ENCODE results near the gene MAPRE2.

Gene MAPRE2

GRCh38 chr18:35189510-35189909 is 148.3 kb downstream of the MAPRE2 start:
- DNase-seq, result no peak

DNA sequence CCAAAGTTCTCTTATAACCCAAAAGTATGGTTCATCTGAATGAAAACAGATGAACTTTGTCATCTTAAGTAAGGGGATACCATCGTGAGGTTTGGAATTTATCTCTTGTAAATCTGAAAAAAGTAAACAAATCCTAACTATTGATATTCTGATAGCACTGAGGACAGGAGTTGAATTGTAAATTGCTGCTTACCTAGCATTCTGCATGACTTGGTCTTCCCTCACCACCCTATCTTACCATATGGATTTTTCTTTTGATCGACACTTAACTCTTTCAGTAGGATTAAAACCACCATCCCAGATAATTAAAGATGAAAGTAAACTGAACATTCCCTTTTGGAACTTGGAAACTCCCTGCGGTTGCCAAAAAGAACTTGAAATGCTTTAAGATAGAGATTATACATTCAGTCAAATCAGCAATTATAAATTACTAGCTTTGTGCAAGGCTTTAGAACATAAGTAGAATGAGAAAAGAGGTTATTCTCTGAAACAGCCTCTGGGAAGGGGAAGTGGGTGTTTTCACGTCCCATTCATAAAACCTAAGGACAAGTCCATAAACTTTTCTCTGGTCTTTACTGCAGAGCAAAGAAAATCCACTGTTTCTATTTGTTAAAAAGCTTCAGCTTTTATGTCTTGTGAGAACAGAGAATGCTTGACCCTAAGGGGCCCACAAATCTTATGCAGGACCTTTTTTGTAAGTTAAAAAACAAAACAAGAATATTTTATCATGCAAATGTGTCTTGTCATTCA is 149.9 kb downstream of the MAPRE2 start:
- peak; percentile 56 for DNase-seq

GRCh38 chr18:35191698-35192025 is 150.4 kb downstream of the MAPRE2 start:
- DNase-seq, result no peak

DNA sequence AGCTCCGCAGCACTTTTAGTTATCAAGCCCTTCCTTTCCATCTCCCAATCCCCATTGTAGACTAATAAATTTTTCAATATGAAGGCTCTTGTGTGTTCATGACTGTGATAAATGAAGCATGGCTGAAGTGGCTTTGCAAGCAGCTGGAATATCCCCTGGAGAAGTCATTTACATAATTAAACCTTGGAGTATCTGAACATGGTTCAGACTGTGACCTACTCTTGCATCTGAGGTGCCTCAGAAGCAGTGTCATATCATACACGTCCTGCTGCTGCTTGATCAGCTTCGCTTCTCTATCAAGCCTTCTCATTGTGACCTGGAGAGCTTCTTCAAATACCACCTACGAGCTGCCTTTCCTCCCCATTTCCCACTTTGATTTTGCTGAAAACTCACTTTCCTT is 151.2 kb downstream of the MAPRE2 start:
- no peak for DNase-seq

Measured in MV-4-11 (cell line).